Measurements from ENCODE around the gene GPR160.

- TF ChIP-seq YY1 (IDR thresholded peaks at IDR 0.05; ENCODE audit: insufficient read depth, insufficient read length) (no peak), ZNF274 (IDR thresholded peaks at IDR 0.05; ENCODE audit: low read depth, low read length) (no peak)
These were observed 47.4 kb upstream of the GPR160 start for GRCh38 chr3:169990431-169990830.

All from NT2/D1 (cell line).